Choroid plexus epithelial cell (primary cell): ENCODE data around the gene SNCAIP.
A peak's percentile ranks its signal among the peaks of the same experiment; 100 is the strongest.

Experiments
- DNase-seq: peaks from one replicate; pipeline ENCODE4 v3.0.0-alpha.2; 2010; ENCODE audit warnings: low read depth
- H3K4me3 ChIP-seq: 2 replicates; pipeline ENCODE4 v1.5.1; 2011; ENCODE audit warnings: low read depth, mild to moderate bottlenecking, control low read depth, low read length, moderate library complexity
- TF ChIP-seq, protein P1 (sequence below): conservative IDR thresholded peaks from 2 replicates; pipeline ENCODE4 v1.5.1; 2011; ENCODE audit warnings: low read depth, mild to moderate bottlenecking, control low read depth, inconsistent platforms, low read length, moderate library complexity

The SNCAIP gene

DNA sequence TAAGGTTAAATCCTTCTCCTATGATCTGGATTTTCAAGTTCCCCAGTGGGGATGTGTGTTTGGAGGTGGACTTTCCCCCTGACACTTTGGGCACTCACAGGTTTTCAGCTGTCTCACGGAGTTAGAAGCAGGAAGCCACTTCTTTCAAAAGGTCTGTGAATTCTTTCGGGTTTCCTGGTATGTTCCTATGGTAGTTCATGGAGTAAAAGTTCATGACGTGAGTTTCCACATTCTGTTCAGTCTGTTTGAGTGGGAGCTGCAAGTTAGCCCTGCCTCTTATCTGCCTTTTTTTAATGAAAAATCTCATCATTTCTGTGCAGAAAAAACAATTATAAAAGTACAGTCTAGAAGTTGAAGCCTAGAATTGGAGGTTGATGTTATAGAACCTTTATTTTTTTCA lies 24.9 kb upstream of the SNCAIP start:
- TF ChIP-seq, protein P1, sequence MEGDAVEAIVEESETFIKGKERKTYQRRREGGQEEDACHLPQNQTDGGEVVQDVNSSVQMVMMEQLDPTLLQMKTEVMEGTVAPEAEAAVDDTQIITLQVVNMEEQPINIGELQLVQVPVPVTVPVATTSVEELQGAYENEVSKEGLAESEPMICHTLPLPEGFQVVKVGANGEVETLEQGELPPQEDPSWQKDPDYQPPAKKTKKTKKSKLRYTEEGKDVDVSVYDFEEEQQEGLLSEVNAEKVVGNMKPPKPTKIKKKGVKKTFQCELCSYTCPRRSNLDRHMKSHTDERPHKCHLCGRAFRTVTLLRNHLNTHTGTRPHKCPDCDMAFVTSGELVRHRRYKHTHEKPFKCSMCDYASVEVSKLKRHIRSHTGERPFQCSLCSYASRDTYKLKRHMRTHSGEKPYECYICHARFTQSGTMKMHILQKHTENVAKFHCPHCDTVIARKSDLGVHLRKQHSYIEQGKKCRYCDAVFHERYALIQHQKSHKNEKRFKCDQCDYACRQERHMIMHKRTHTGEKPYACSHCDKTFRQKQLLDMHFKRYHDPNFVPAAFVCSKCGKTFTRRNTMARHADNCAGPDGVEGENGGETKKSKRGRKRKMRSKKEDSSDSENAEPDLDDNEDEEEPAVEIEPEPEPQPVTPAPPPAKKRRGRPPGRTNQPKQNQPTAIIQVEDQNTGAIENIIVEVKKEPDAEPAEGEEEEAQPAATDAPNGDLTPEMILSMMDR, result no peak
- H3K4me3 ChIP-seq, result no peak overlapping the region
- peak; percentile 22 for DNase-seq

DNA sequence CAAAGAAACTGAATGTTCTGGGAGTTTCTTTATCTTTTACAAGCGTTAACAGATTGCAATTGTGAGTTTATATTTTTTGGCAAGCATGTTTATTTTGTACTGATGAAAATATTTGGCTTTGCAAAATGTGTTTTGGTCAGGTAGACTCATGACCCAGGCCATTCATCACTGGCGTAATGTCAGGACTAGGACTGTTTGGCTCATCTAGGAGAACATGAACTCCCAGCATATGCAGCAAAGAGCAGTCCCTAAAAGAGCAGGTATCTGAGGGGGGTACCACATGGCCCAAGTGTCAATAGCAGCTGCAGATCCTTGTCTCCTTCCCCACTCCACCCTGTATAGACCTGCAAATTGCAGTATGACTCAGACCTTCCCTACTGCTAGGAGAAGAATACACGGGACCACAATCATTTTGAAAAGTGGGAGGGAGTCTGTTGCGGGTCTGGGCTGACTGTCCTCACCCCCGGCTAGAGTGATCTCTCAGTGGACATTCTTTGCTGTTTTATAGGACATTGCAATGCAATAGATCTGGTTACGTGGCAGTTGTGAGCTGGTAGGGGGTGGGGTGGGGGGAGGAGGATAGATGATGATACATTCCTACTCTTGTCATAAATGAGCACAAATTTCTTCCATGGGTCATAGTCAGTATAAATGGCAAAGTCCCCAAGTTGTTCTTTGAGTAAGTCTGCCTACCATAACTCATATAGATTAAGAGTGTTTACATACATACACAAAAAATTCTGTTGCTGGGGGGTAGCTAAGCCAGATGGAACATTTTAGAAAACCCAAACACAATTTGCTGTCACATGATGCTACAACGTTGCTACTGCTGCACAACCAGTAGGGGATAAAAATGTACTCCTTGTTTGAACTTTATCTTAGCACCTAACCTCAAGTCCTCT lies 20.8 kb upstream of the SNCAIP start:
- no peak overlapping the region for H3K4me3 ChIP-seq
- DNase-seq, result peak; percentile 5
- TF ChIP-seq, protein P1, result no peak

DNA sequence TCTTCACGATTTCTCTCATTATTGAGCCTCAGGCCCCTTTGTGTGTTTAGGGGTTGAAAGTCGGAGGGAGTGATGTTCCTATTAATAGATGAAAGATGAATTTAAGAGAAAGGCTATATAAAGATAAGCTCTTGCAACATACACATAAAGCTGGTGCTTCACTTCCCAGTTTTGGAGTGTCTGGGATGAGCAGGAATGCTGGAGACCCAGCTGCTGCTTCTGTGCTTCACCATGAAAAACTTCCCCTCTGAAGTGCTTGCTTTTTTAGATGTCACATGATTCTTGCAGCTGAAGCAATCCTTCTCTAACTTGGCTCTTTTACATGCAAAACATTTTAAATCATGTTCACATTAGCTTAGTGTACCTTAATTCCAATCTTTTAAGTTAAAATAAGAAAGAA lies 19.7 kb upstream of the SNCAIP start:
- H3K4me3 ChIP-seq, result no peak overlapping the region
- TF ChIP-seq, protein P1, result no peak
- DNase-seq, result peak; percentile 13

DNA sequence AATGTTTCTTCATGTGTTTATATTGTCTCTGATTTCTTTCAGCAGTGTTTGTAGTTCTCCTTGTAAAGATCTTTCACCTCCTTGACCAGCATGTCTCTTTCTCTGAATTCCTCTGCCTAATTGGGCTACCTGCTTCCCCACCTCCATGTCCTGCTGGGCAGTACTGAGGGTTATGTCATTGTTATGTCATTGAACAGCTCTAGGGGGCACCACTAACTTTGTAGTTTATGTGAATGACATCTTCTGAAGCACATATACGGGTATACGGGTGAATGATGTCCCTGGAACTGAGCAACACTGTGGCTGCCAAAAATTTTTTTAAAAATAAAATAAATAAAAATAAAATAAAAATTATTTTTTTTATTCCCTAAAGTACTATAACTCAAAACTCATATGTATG lies 16.9 kb upstream of the SNCAIP start:
- TF ChIP-seq, protein P1, result peak; percentile 9
- no peak overlapping the region for H3K4me3 ChIP-seq
- no peak for DNase-seq

DNA sequence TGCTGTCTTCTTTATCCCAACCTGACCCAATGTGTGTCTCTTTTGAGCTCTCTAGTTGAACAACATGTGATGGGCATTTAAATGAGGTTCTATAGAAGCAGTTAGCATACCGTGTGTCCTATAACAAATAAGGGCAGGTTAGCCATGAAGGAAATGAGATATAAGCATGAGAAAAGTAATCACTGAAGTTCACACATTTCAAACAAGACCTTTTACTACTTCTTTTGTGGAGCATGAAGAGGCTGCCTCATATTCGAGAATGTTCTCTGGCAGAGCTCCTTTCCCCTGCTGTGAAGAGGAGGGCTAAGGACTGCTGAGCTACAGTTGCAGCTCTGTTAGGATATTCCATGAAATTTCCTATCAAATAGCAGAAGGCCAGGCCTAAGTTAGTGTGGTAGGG lies 15.2 kb upstream of the SNCAIP start:
- H3K4me3 ChIP-seq, result no peak overlapping the region
- DNase-seq, result no peak
- TF ChIP-seq, protein P1, result no peak

DNA sequence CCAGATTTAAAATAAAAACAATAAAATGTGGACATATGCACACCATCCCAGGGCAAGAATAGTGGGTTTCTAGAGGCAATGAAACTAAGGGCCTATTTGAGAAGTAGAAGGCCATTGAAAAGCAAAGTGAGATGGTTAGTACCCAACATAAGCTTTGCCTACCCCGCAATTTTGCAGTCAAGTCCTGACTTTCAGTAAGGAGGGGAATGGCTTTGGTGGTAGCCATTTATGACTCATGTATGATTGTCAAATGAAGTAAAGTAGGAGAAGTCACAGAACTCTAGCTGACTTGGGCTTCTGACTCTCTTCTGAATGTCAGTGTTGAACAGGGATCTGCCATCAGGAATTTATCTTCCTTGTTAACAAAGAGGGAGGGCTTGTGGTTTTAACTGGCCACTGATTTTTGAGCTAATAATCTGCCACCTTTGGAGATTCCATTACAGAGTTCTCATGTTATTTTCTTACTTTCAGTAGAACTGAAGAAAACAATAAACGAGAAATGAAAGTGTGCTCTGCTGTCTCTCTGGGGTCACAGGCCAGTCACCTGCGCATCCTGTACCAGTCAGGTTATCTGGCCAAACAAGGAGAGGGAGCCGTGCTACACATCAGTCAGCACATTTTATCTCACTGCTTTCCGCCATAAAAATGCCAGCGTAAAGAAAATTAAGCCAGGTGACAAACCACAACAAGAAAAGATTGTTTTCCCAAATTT lies 14.3 kb upstream of the SNCAIP start:
- no peak overlapping the region for H3K4me3 ChIP-seq
- TF ChIP-seq, protein P1, result no peak
- no peak for DNase-seq
